Keratinocyte (primary cell): Measurements from ENCODE around the gene SLC38A8. TPM values are rescaled to one million over a fixed set of nuclear protein-coding genes. Genes with fewer than 3 reads are reported as not detected.

Experiments
- DNase-seq: peaks from one replicate; pipeline ENCODE4 v3.0.0-alpha.2; 2011; ENCODE audit warnings: low read depth, missing footprints, low spot score
- FAIRE-seq: peaks from 2 replicates; lab custom pipeline; 2011; peaks lifted over from hg19 to GRCh38; lab: Jason Lieb, UNC
- H2AFZ ChIP-seq: 2 replicates; pipeline ENCODE4 v1.6.0; 2012; ENCODE audit warnings: low read length, control low read depth, inconsistent platforms; ENCODE audit not compliant: control insufficient read depth
- H3K27ac ChIP-seq: 2 replicates; pipeline ENCODE4 v1.5.1; 2011; ENCODE audit warnings: low read length; ENCODE audit not compliant: control insufficient read depth, insufficient read depth
- H3K27me3 ChIP-seq: 3 replicates; pipeline ENCODE4 v1.6.0; 2011; ENCODE audit warnings: low read length; ENCODE audit not compliant: control insufficient read depth, insufficient read depth; ENCODE audit errors: extremely low read depth
- H3K36me3 ChIP-seq, 2 experiments: 2 replicates in 1 of 2; 3 replicates in 1 of 2; pipeline ENCODE4 v1.5.1; 2011; ENCODE audit warnings: low read length in 2 of 2, mild to moderate bottlenecking in 1 of 2; ENCODE audit not compliant: control insufficient read depth in 2 of 2, insufficient read depth in 2 of 2; ENCODE audit errors: extremely low read depth in 1 of 2
- H3K4me1 ChIP-seq: 3 replicates; pipeline ENCODE4 v1.5.1; 2011; ENCODE audit warnings: low read length; ENCODE audit not compliant: control insufficient read depth, insufficient read depth; ENCODE audit errors: extremely low read depth
- H3K4me2 ChIP-seq: 3 replicates; pipeline ENCODE4 v1.6.0; 2011; ENCODE audit warnings: low read depth, low read length; ENCODE audit not compliant: control insufficient read depth, insufficient read depth; ENCODE audit errors: extremely low read depth
- H3K4me3 ChIP-seq, 3 experiments: fragments of 200-600 bp in 1 of 3; sonication (generic) in 1 of 3; 2 replicates in 2 of 3; 3 replicates in 1 of 3; pipeline ENCODE4 v1.5.1; 2011 to 2016; ENCODE audit warnings: low read length in 3 of 3, mild to moderate bottlenecking in 3 of 3, control low read depth in 2 of 3, inconsistent platforms in 1 of 3, low read depth in 1 of 3, mixed read lengths in 1 of 3, mixed run types in 1 of 3, moderate library complexity in 1 of 3; ENCODE audit not compliant: control insufficient read depth in 2 of 3, insufficient read depth in 2 of 3; ENCODE audit errors: extremely low read depth in 1 of 3
- H3K79me2 ChIP-seq: 2 replicates; pipeline ENCODE4 v1.6.0; 2012; ENCODE audit warnings: low read length; ENCODE audit not compliant: control insufficient read depth, insufficient read depth
- H3K9ac ChIP-seq: 3 replicates; pipeline ENCODE4 v1.6.0; 2011; ENCODE audit warnings: low read length; ENCODE audit not compliant: control insufficient read depth, insufficient read depth; ENCODE audit errors: extremely low read depth
- H3K9me1 ChIP-seq: 3 replicates; pipeline ENCODE4 v1.6.0; 2011; ENCODE audit warnings: low read length; ENCODE audit not compliant: control insufficient read depth, insufficient read depth; ENCODE audit errors: extremely low read depth
- H3K9me3 ChIP-seq: 2 replicates; pipeline ENCODE4 v1.5.1; 2012; ENCODE audit warnings: low read depth, low read length; ENCODE audit not compliant: control insufficient read depth
- H4K20me1 ChIP-seq: 3 replicates; pipeline ENCODE4 v1.6.0; 2011; ENCODE audit warnings: low read length; ENCODE audit not compliant: control insufficient read depth, insufficient read depth; ENCODE audit errors: extremely low read depth
- EZH2 ChIP-seq: IDR thresholded peaks from one replicate; pipeline ENCODE4 v1.6.1; 2012; ENCODE audit warnings: inconsistent platforms, mild to moderate bottlenecking, low read length, moderate library complexity
- dilution Hi-C: fragments of 300-500 bp; cut with MboI; formaldehyde crosslinking; loops from one replicate; pipeline ENCODE4 v1.7.0; 2020; ENCODE audit warnings: low sequenced_read_pairs; ENCODE audit not compliant: extremely low pct_ligation_motif_present
- polyA plus RNA-seq, 5 experiments: library from polyadenylated mRNA; depleted of rRNA in 3 of 5; stranded (reverse) in 3 of 5; stranded (forward) in 1 of 5; unstranded in 1 of 5; fragments of >200 nt; gene quantifications; 1 replicate in 1 of 5; 2 replicates in 3 of 5; 3 replicates in 1 of 5; pipeline versions ENCODE4 v1.2.1 to v1.2.3, GENCODE V29; 2011 to 2012; ENCODE audit warnings: missing spikeins in 2 of 5, low read depth in 1 of 5, low replicate concordance in 1 of 5
- TF ChIP-seq, protein P1 (sequence below), 3 experiments: IDR thresholded peaks in 1 of 3; conservative IDR thresholded peaks in 1 of 3; optimal IDR thresholded peaks in 1 of 3; 2 replicates in 2 of 3; 3 replicates in 1 of 3; pipeline versions ENCODE3 to v1.5.1; 2011; ENCODE audit warnings: low read length in 3 of 3, mild to moderate bottlenecking in 3 of 3, moderate library complexity in 2 of 3, control low read depth in 1 of 3, inconsistent platforms in 1 of 3; ENCODE audit not compliant: insufficient read depth in 2 of 3; ENCODE audit errors: extremely low read depth in 1 of 3

Gene SLC38A8
- polyA plus RNA-seq, 1 donor (not counting 4 experiments of a cell fraction or from before 2014, with no cell fraction given): not detected

DNA sequence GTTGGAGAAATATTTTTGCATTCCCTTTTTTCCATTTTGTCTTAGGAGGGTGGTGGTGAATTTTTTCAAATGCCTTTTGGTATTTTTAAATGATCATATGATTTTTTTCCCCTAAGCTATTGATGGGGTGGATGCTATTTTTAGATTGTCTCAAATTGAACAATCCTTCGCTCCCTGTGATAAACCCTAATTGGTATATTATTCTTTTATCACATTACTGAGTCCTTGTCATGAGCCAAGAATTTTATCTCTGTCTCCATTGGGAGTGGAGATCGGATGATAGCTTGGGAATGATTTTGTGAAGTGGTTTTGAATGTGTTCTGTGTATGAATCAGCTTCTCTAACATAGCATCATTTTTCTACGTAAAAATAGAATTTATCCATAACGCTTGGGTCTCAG is 59.1 kb downstream of the SLC38A8 start:
- dilution Hi-C loops: no loop called here
- Histone ChIP-seq H3K27ac (no peak overlapping the region), H3K4me3 (no peak overlapping the region), H4K20me1 (no peaks in the 10 kb centered on the region), H3K79me2 (no peaks in the 10 kb centered on the region), H3K4me1 (no peaks in the 10 kb centered on the region), H3K36me3 (no peaks in the 10 kb centered on the region), H3K9me1 (no peaks in the 10 kb centered on the region), H3K9ac (no peak overlapping the region), H3K4me2 (no peak overlapping the region), H3K27me3 (peaks cover 31% of the 10 kb centered on the region), H2AFZ (no peak overlapping the region), H3K9me3 (peaks cover 3% of the 10 kb centered on the region)
- FAIRE-seq (no peak), DNase-seq (no peak)
- no peak for TF ChIP-seq EZH2
- TF ChIP-seq, protein P1, sequence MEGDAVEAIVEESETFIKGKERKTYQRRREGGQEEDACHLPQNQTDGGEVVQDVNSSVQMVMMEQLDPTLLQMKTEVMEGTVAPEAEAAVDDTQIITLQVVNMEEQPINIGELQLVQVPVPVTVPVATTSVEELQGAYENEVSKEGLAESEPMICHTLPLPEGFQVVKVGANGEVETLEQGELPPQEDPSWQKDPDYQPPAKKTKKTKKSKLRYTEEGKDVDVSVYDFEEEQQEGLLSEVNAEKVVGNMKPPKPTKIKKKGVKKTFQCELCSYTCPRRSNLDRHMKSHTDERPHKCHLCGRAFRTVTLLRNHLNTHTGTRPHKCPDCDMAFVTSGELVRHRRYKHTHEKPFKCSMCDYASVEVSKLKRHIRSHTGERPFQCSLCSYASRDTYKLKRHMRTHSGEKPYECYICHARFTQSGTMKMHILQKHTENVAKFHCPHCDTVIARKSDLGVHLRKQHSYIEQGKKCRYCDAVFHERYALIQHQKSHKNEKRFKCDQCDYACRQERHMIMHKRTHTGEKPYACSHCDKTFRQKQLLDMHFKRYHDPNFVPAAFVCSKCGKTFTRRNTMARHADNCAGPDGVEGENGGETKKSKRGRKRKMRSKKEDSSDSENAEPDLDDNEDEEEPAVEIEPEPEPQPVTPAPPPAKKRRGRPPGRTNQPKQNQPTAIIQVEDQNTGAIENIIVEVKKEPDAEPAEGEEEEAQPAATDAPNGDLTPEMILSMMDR (optimal IDR thresholded peaks at IDR 0.05 in 1 of 3, IDR thresholded peaks at IDR 0.05 in 1 of 3, conservative IDR thresholded peaks at IDR 0.05 in 1 of 3; ENCODE audit: extremely low read depth in 1 of 3, insufficient read depth in 2 of 3, low read length in 3 of 3): no peak

DNA sequence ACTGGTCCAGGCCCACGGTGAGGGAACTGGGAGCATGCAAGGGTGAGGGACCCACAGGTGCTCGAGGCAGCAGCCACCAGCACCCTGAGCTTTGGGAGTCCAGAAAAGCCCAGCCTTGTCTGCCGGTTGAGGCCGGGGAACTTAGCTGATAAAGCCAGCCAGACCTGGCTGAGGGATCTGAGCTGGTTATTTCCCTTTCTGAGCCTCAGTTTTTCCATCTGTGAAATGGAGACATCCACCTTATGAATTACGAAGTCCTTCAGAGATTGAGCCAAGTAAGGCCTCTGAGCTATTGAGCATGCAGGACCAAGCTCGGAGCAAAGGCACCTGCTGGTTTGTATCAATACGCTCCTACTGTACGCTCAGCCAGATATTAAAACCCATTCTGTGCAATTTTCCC is 60.8 kb downstream of the SLC38A8 start:
- H4K20me1 ChIP-seq: no peaks in the 10 kb centered on the region
- no peaks in the 10 kb centered on the region for H3K79me2 ChIP-seq
- dilution Hi-C loops: no loop called here
- H3K27ac ChIP-seq: no peak overlapping the region
- H2AFZ ChIP-seq: no peak overlapping the region
- H3K9me3 ChIP-seq: peaks cover 6% of the 10 kb centered on the region
- DNase-seq: no peak
- no peak for FAIRE-seq
- no peak for TF ChIP-seq EZH2
- TF ChIP-seq, protein P1 (optimal IDR thresholded peaks at IDR 0.05 in 1 of 3, IDR thresholded peaks at IDR 0.05 in 1 of 3, conservative IDR thresholded peaks at IDR 0.05 in 1 of 3; ENCODE audit: extremely low read depth in 1 of 3, insufficient read depth in 2 of 3, low read length in 3 of 3): no peak
- no peaks in the 10 kb centered on the region for H3K4me1 ChIP-seq
- H3K36me3 ChIP-seq: no peaks in the 10 kb centered on the region
- no peak overlapping the region for H3K4me2 ChIP-seq
- H3K9ac ChIP-seq: no peak overlapping the region
- no peaks in the 10 kb centered on the region for H3K9me1 ChIP-seq
- H3K4me3 ChIP-seq: no peak overlapping the region
- H3K27me3 ChIP-seq: peaks cover 20% of the 10 kb centered on the region
